GM18873 (cell line): Measurements from ENCODE around the gene SAE1.
"Not testable (repeated sequence)": the region's sequence is repeated elsewhere in the genome, so short reads cannot be mapped to it uniquely, and the experiment has no call there.

ENCODE experiments used
- ATAC-seq: cut with Tn5 transposase; IDR thresholded peaks from one replicate; pipeline ENCODE4 v1.9.1; 2021; ENCODE audit warnings: mild to moderate bottlenecking, moderate library complexity, moderate number of reproducible peaks; ENCODE audit not compliant: unreplicated experiment, low FRiP score

The SAE1 gene

GRCh38 chr19:47124937-47125668, 5.5 kb upstream of the SAE1 start:
- no peak for ATAC-seq

GRCh38 chr19:47125669-47125938, 5.0 kb upstream of the SAE1 start:
- no peak for ATAC-seq

- ATAC-seq, result no peak
Measured at GRCh38 chr19:47129579-47129978, 1.1 kb upstream of the SAE1 start.

GRCh38 chr19:47130120-47130588, 481 bp upstream of the SAE1 start:
- ATAC-seq, result no peak

- no peak for ATAC-seq
Measured at GRCh38 chr19:47132194-47132852, 1.7 kb downstream of the SAE1 start.

GRCh38 chr19:47133021-47133471, 2.4 kb downstream of the SAE1 start:
- no peak for ATAC-seq

- ATAC-seq, result no peak
Measured at GRCh38 chr19:47134545-47134944, 3.9 kb downstream of the SAE1 start.

GRCh38 chr19:47135156-47135555, 4.5 kb downstream of the SAE1 start:
- ATAC-seq, result no peak

GRCh38 chr19:47141252-47141651, 10.6 kb downstream of the SAE1 start:
- ATAC-seq, result not testable (repeated sequence)

- no peak for ATAC-seq
Measured at GRCh38 chr19:47141695-47142094, 11.1 kb downstream of the SAE1 start.

GRCh38 chr19:47142779-47143178, 12.1 kb downstream of the SAE1 start:
- no peak for ATAC-seq

GRCh38 chr19:47143322-47144073, 12.9 kb downstream of the SAE1 start:
- ATAC-seq, result no peak

- no peak for ATAC-seq
Measured at GRCh38 chr19:47144630-47145029, 14.0 kb downstream of the SAE1 start.

GRCh38 chr19:47145639-47146486, 15.2 kb downstream of the SAE1 start:
- no peak for ATAC-seq

- no peak for ATAC-seq
Measured at GRCh38 chr19:47146920-47147319, 16.3 kb downstream of the SAE1 start.

GRCh38 chr19:47151627-47152026, 21.0 kb downstream of the SAE1 start:
- no peak for ATAC-seq

- no peak for ATAC-seq
Measured at GRCh38 chr19:47152205-47152604, 21.6 kb downstream of the SAE1 start.

GRCh38 chr19:47152632-47153031, 22.0 kb downstream of the SAE1 start:
- no peak for ATAC-seq

GRCh38 chr19:47153266-47153665, 22.6 kb downstream of the SAE1 start:
- no peak for ATAC-seq

- ATAC-seq, result no peak
Measured at GRCh38 chr19:47155148-47155547, 24.5 kb downstream of the SAE1 start.
